Thyroid gland (tissue), 4 donors: ENCODE measurements around the gene SUGCT.

Source experiments
- CTCF ChIP-seq, 6 experiments: fragments of 200-600 bp in 3 of 6; fragments of 450-650 bp in 3 of 6; sonication (generic) in 3 of 6; IDR thresholded peaks; one replicate each; pipeline ENCODE4 v1.5.1; 2016 to 2019; ENCODE audit warnings: antibody characterized with exemption in 6 of 6, mild to moderate bottlenecking in 2 of 6, inconsistent platforms in 1 of 6, moderate library complexity in 1 of 6
- POLR2A ChIP-seq, 2 donors: fragments of 450-650 bp; IDR thresholded peaks; one replicate each; pipeline ENCODE4 v1.6.1; 2017; ENCODE audit warnings: antibody characterized with exemption in 2 of 2, mild to moderate bottlenecking in 2 of 2, moderate library complexity in 1 of 2

GRCh38 chr7:40520986-40521738 lies 386.4 kb downstream of the SUGCT start:
- TF ChIP-seq CTCF (IDR thresholded peaks at IDR 0.05), result no peak
- TF ChIP-seq POLR2A (IDR thresholded peaks at IDR 0.05), result no peak
